GM21423 (cell line): ENCODE results near the gene SLAIN2.
"Not testable (repeated sequence)": the region's sequence is repeated elsewhere in the genome, so short reads cannot be mapped to it uniquely, and the experiment has no call there.

Experiments used
- ATAC-seq: cut with Tn5 transposase; IDR thresholded peaks from one replicate; pipeline ENCODE4 v1.9.1; 2021; ENCODE audit warnings: mild to moderate bottlenecking, moderate library complexity; ENCODE audit not compliant: unreplicated experiment

Gene SLAIN2

DNA sequence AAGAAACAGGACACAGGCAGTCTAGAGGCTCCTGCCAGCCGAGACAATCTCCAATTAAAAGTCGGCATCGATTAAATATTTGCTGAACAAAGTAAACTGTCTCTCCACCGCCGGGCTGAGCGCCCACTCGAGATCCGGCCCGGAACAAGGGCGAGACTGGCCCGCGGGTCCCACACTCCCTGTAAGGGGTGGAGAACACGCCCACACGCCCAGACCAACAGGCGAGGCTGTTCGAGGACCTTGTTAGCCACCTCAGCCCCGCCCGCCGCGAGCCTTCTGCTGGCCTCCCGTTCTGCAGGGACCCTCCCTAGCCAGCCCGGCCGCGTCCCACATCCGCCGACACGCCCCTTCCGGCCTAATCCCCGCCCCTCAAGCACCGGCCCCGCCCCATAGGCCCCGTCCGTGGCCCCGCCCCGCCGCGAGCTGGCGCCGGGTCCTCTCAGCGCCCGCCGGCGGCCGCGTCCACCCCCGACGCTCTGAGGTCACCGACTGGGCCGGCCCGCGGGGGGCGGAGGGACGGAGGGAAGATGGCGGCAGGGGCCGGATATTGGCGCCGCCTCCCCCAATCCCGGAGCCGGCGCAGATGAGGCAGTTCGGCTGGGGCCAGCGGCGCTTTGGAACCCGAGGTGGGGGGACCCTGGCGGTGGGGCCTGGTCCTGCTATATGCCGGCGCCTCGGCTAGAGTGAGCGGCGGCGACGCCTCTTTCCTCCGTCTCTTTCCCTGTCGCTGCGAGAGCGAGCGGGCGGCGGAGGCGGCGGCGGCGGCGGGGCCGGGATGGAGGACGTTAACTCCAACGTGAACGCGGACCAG is at the start of gene SLAIN2:
TSS of gene SLAIN2 (plus strand) at position 565 of the 811 bp plus-strand sequence. CDS start at position 776, 211 bp downstream.
- peak; percentile 87 for ATAC-seq

DNA sequence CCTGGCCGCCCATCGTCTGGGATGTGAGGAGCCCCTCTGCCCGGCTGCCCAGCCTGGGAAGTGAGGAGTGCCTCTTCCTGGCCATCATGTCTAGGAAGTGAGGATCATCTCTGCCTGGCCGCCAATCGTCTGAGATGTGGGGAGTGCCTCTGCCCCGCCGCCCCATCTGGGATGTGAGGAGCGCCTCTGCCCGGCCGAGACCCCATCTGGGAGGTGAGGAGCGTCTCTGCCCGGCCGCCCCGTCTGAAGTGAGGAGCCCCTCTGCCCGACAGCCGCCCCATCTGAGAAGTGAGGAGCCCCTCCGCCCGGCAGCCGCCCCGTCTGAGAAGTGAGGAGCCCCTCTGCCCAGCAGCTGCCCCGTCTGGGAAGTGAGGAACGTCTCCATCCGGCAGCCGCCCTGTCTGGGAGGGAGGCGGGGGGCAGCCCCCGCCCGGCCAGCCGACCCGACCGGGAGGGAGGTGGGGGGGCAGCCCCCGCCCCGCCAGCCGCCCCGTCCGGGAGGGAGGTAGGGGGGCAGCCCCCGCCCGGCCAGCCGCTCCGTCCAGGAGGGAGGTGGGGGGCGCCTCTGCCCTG is 49.0 kb upstream of the SLAIN2 start:
- ATAC-seq: not testable (repeated sequence)

DNA sequence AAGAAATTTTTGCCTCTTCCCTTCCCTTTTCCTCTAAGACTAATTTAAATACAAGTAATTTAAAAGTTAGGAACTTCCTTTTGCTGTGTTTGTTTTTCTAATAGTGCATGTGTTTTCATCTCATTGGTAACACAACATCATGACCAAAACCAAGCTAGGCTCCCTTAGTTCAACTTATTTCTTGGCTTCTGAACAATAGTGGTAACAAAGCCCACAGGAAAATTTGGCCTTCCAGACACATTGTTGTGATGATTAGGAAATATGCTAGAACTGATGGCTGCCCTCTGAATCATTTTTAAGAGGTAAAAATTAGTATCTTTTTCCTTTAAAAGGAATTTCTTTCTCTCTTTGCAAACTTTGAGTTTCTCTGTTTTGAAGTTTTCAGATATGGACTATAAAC is 46.2 kb upstream of the SLAIN2 start:
- ATAC-seq: no peak

DNA sequence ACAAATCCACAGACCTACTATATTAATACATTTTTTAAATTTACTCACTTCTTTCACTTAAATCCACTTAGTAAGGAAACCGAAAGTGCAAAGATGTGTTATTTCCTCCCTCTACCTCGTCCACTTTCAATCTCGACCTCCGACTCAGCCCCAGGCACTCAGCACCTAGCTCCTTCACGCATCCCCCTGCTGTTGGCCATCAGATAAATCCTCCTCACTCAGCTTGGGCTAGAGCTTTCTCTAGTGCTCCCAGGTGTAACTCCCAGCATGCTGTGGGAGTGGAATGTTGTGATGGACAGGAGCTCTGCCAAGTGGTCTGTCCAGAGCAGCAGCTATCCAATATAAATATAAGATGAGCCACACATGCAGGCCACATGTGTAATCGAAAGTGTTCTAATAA is 45.0 kb upstream of the SLAIN2 start:
- ATAC-seq: peak; percentile 90

DNA sequence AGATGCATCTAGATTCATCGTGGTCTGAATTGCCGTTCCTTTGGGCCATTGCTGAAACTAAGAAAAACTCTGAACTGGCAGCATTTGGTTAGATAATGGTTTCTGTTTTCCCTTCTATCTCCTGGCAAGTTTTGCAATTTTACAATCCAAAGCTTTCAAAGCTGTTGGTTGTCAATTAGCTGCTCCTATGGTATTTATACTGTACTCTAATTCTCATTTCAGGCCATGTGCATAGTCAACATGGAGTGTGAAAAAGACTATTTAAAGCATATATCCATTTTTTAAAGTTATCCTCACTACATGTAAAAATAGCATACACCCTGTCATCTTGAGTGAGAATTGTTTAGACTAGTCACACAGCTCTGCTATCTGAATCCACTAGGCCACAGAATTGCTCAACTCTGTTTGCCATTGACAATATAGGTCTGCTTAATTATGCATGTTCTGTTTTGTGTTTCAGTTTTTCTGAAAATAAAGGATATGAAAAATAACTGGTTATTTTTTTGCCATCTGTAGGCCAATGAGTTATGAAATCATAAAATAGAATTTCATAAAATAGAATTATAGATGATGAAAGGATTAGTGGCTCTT is 44.0 kb upstream of the SLAIN2 start:
- ATAC-seq: no peak

DNA sequence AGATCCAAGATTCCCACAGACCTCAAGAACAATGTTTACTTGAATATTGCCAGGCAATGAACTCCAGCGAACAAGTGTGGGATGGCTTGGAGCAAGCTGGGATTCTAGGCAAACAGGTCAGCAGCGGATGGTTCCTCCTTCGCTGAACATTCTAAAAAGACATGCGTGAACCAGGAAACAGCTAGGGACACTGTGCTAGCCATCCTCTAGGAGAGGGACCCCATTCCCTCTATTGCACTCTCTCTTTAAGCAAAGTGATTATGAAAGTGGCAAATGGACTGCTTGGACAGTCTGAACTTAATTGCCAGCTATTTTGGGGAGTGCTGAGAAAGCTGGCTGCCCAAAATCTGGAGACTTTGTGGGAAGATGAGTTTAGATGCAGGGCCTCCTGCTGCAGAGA is 41.8 kb upstream of the SLAIN2 start:
- ATAC-seq: no peak

DNA sequence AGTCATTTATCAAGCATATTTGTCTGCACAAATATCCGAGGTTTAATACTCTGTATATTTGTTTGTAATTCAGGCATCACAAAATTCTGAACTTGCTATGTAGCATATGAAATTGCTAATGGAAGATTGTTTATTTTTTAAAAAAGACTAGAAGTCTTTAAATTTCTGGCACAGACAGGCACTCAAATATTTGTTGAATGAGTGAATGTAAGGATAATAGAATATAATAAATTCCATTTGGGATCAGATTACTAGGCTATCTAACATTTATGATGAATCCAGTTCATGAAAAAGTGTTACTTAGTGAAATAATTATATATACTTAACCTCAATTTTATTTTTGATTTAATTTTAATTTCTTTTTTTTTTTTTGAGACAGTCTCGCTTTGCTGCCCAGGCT is 41.3 kb upstream of the SLAIN2 start:
- no peak for ATAC-seq

DNA sequence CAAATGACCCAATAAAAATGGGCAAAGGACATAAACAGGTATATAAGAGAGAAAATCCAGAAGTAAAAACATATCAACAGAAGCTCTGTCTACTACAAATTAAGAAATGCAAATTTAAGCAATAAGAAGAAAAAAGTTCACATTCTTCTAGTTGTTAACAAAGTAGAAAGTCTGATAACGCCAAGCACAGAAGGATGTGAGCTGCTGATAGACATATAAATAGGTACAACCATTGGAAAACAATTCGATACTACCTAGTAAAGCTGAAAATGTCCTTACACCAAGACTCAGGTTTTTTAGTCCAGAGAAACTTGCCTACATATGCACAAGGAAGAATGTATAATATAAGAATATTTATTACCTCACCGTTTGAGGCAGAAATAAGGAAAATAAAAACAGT is 35.8 kb upstream of the SLAIN2 start:
- no peak for ATAC-seq

DNA sequence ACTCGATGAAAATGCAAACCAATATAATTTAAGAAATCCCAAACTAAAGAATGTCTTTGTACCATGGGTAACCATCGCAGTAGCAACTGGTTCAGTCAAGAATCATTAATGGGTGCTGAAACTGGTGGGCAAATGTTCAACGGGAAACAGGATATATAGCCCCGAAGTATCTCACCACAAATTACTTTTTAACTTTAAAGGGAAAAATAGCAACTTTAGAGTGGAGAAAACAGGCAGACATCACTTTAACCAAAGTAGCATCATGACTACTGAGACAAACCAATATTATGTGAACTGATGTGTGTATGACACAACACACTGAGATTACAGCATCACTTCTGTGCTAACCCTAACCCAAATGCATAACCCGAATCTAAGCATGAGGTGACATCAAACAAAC is 33.8 kb upstream of the SLAIN2 start:
- ATAC-seq: peak; percentile 80

DNA sequence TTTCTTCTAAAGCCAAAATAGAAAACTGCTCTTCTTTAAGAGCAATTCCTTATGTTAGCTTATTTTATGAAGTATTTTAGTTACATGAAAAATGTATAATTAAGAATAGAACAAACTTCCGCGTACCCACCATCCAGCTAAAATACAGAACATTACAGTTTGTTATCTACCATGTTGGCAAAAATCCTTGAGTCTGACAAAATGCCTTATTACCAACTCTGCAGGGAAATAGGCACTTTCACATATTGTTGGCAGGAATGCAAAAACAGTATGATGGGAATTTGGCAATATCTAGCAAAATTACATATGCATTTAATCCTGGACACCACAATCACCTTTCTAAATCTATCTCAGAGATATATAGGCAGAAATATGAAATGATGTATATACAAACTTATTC is 32.4 kb upstream of the SLAIN2 start:
- no peak for ATAC-seq

DNA sequence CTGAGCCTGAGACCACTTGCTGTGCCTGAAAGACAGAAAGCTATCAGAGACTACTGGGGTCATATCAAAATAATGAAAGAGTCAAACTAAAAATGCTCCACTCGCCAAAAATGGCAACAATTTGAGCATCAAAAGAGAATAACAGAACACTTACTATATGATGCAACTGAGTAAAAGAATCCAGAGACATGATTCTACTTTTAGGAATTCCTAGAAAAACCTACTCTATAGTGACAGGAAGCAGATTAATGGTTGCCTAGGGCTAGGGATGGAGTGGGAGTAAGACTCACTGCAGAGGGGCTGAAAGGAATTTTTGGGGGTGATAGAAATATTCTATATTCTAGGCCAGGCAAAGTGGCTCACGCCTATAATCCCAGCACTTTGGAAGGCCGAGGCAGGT is 29.4 kb upstream of the SLAIN2 start:
- no peak for ATAC-seq

DNA sequence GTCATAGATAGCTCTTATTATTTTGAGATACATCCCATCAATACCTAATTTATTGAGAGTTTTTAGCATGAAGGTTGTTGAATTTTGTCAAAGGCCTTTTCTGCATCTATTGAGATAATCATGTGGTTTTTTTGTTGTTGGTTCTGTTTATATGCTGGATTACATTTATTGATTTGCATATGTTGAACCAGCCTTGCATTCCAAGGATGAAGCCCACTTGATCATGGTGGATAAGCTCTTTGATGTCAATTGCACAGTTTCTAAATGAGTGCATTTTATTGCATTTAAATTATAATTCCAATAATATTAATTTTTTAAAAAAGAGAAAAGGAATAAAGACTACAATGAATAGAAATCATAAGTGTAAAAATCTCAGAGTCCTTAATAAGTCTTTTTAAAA is 26.6 kb upstream of the SLAIN2 start:
- ATAC-seq: not testable (repeated sequence)

DNA sequence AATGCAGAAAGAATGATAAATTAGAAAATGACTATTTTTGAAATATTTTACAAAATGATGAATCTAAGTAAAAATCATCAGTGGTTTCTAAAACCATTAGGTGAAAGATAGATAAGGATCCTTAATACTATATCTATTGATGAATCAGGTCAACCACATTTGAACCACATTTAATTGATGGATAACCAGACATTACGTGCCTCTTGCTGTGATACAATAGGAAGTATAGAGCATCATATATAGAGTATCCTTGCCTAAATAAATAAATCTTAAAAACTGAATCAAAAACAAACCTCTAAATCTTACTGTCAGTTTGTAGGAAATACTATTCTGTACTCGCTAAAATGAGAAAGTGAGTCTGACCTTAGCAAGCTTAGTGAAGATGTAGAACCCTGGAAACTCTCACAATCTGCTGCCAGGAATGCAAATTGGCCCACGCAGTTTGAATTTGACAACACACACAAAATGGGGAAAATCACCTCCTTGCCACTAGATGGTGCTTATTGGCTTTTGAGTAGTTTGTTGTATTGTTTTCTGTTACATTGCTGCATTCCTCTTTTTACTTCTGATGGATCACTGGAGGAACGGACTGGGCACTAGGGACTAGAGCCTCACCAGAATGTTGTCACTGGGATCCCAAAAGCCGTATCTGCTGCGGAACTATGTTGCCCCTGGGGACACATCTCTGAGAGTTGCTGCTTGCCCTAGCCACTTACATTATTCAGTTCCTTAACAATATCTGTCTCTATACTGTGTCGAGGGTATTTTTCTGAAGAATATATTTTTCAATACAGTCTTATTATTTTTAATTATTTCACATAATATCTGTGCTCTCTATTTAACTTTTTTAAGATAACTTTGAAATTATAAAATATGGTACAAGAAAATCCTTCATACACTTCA is 25.4 kb upstream of the SLAIN2 start:
- ATAC-seq: peak; percentile 72

DNA sequence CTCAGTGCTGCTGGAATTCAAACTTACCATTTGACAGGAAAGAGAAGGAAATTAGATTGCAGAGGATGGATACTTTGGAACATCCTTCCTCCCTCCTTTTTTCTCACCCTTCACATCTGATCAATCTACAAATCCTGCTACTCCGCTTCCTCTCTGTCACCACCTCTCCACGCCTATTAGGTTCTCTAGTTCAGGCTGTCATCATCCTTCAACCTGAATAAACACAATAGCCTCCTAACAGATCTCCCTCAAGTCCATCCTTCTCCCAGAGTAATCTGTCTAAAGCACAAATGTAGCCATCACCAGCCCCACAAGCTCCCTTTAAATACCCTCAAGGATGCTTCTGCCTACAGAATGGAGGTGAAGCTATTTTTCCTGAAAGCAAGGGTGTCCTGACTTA is 20.0 kb upstream of the SLAIN2 start:
- ATAC-seq: no peak

DNA sequence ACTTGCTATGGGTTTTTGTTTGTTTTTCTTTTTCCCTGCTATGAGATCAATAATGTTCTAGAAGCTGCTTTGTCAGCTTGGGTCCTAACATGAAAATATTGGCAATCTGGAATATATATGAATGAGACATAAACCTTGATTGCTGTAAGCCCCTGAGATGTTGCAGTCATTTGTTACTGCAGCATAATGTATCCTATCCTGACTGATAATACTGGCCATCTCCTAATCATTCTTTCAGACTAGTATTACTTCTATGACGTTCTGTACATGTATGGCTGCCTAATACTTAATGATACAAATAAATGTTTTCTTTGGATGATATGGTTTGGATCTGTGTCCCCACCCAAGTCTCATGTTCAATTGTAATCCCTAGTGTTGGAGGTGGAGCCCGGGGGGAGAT is 19.3 kb upstream of the SLAIN2 start:
- ATAC-seq: no peak

DNA sequence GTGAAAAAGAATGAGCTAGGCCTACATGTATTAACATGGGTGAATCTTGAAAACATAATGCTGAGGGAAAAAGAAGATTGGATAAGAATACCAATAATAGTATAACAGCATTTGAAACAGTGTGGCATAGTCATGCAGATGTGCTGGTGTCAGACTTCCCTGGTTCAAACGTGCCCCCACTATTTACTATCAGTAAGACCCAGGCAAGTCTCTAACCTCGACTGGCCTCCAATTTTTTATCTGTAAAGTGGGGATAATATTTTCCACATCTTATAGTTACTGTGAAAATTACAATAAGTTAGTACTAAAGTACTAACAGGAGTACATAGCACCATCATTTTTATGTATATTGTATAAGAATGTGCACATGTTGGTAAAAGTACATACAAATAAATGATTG is 17.0 kb upstream of the SLAIN2 start:
- ATAC-seq: no peak

DNA sequence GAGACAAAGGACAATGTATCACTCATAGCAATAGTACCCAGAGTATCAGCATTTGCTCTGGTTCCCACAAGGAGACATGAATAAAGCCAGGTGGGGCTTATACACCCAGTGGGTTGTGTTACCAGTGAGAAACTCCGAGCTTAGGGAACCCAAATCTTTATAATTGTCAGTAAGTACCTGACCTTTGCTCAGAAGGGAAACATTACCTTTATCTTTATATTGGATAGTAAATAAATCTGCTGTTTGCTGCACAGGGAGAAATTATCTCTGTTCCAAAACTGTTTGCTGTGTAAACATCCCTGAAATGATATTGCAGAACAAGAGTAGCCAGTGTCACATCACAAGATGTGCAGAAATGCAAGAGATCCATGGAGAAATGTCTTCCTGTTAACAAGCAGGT is 12.1 kb upstream of the SLAIN2 start:
- no peak for ATAC-seq

DNA sequence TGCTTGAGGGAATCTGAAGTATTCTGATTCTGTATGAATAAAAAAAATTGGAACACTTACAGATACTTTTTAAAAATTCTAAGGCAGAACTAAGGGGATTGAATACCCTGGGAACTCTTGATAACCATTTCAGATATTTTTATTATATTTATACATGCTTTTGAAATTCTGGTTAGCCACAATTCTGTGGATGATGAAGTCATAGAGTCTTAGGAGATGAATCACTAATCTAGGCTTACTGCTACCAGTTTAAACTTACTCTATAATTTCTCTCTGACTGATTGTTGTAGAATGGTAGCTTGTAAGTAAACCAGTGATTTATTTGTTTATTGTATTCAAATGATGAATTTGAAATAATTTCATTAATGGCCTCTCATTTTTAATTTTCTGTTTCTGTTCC is 11.4 kb upstream of the SLAIN2 start:
- ATAC-seq: no peak

DNA sequence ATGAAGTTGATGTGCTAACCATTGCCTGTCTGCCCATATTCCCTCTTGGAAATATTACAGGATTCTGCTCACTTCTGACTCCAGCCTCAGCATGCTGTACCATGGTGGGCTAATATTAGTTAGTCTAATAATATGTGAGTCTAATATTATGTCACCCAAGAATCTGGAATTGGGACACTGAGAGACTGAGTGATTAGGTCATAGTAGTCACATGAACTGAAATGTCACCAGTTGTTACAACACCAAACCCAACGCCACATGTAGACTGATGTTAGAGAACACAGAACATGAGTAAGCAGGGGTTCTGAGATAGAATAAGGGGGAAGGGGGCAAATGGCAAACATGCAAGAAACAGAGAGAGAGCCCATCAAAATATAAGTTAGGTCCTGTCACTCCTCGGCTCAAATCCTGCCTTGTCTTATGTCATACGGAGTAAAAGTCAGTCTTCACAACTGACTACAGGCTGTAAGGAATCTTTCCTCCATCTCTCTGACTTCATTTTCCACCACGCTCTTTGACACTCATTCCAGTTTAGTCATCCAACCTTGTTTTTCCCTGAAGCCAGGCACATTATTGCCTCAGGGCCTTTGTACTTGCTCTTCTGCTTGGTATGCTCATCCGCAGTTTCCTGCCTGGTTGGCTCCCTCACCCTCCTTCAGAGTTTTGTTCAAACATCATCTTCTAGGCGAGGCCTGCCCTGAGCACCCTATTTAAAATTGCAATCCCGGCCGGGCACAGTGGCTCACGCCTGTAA is 9.6 kb upstream of the SLAIN2 start:
- ATAC-seq: no peak

DNA sequence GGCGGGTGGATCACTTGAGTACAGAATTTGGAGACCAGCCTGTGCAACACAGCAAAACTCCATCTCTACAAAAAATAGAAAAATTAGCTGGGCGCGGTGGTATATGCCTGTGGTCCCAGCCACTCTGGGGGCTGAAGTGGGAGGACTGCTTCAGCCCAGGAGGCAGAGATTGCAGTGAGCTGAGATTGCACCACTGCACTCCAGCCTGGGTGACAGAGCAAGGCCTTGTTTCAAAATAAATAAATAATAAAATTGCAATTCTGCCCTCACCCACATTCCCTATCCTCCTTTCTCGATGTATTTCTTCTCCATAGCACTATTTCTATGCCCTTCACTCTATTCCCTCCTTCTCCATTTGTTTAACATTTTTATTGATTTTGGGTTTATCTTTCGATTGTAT is 8.7 kb upstream of the SLAIN2 start:
- ATAC-seq: no peak

DNA sequence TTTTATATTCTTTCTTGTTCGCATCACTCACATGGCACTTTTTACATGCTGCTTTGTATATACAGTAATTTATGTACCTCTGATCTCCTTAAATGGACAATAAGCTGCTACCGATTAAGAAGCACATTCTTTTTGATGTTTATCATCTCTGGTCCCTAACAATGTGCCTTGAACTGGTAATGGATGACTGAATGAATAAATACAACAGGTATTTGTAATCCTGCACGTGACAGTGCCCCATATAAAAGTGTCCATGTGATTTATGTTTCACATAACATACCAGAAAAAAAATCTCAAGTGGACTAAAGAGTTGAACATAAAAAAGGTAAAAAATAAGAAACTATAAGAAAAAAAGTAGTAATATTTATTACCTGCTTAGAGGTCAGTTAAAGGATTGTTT is 7.7 kb upstream of the SLAIN2 start:
- ATAC-seq: no peak
